CD4-positive, alpha-beta T cell treated with Interleukin-4 for 4 hours (primary cell): ENCODE data around the gene SDF2.
A peak's percentile ranks its signal among the peaks of the same experiment; 100 is the strongest.

ENCODE experiments used
- DNase-seq: peaks from one replicate; pipeline ENCODE4 v3.0.0-alpha.2; 2020

Gene SDF2

DNA sequence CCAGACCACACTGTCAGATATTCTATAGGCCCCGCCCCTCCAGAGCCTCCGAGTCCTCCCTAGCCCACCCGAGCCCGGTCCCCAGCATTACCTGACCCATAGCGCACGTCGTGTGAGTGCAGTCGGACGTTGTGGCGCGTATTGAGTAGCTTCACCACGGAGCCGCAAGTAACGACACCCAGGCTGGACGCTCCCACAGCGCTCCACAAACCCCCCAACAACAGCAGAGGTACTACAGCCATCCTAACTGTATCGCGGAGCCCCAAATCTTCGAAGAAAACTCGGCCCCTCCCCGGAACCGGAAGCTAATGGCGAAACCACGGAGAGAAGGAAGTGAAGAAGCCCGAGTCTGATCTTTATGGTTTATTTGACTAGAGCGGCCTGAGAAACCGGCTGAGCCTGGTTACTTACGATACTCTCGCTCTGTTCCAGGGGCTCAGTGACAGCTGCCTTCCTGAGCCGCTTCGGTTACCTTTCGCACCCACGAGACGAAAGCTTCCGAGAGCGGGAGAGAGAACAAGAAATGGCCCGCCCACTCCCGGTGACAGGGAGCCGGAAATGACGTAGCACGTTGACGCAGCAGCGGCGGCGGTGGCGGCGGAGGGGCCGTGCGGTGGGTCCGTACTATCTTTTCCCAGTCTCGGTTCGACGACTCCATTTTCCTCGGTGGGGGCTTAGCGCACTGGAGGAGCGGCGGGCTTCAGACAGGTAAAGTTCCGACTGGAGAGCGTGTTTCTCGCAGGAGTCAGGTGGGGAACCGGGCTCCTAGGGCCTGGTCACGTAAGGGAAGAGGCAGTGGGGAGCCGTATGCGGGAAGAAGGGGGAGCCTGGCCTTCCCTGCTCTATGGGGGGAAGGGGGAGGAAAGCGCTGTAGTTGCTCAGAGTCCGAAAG, at the start of gene SDF2, which contains the start of gene SUPT6H:
Gene SDF2, minus strand, starts transcription at position 272 of the 892 bp plus-strand sequence. Its CDS starts 30 bp downstream, at position 242.
Gene SUPT6H, plus strand, starts transcription at position 571 of the 892 bp plus-strand sequence. CDS start 11,197 bp downstream, outside the sequence.
- DNase-seq: peak; percentile 89

DNA sequence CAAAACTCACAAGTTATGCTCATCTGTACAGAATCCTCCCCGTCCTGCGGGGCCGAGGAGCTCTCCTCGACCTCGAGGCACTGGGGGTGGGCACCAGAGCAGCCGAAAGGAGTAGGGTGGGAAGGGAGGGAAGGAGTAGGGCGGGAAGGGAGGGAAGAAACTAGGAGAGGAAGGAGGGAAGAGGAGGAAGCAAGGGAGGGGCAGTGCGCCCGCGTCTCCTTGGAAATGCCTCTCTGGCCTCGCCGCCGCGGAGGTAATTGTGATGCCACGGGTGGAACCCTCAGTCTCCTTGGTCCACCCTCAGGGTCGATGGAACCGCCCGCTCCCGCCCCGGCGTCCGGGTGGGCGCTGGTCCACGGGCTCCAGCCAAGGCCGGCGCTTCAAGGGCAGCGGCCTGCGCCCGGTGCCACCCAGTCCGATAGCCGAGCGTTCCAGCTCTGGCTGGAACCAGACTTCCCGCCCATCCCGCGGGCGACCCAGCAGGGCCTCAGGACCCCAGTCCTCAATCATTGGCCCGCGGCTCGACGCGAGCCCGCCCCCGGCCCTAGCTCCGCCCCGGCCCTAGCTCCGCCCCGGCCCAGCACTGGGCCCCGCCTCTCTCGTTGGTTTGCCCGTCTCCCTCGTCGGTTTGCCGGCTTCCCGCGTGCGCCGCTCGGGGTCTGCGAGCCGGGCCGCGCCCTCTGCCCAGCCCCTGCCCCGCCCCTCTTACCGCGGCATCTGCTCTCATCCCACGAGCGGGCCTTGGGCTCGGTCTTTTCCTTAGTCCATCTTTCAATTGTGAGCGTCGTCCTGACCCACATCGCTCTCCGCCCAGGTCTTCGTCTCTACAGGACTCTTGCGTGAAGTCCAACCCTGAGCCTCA, 49.4 kb upstream of the SDF2 start:
- DNase-seq: peak; percentile 86

DNA sequence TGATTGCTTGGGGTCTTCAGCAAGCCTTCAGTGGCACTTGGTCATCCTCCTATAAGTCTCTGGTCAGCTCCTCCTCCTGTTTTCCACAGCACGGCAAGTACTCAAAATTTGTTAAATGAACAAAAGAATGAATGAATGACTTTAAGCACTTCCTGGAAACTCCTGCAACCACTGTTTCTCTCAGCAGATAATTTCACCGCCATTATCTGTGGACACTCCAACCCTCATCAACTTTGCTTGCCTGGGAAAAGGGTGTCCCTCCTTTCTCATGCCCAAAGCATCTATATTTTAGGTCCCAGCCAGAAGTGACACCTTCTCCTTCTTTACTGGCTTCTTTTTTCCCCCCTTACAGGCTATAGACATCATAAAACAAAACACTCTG, 45.6 kb upstream of the SDF2 start:
- no peak for DNase-seq

DNA sequence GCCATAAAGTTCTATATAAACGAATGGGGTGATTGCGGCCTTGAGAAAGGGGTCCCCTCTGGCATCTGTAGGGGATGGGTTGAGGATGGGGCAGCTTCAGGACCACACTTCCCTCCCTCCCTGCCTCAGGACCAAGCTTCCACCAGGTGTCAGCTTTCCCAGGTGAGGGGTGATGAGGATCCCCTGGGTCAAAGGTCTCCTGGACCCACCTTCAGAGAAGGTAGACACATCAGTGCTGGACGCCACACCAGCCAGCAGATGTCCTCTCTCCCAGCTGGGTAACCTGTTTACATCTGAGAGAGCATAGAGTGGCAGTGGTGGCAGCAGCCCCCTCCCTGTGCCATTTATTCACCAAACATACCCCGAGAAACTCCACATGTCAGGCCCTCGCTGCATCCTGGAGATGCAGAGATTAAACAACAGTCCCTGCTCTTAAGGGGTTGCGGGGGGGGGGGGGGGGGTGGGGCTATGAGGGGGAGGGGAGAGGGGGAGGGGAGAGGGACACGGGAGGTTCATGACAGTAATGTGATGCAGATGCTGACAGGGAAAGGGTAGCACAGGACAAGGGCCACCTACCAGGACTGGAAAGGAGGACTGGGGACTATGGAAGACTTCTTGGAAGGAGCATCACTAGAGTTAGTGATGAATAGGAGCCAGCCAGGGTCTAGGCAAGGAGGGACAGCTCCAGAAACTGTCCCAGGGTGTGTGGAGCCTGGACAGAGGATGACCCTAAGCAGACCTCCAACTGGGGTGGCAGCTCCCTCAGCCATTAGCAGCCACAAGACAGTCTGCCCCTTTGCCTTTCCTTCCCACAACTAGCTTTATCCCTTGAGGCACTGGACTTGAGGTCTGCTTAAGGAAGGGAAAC, 45.0 kb upstream of the SDF2 start:
- DNase-seq: no peak

DNA sequence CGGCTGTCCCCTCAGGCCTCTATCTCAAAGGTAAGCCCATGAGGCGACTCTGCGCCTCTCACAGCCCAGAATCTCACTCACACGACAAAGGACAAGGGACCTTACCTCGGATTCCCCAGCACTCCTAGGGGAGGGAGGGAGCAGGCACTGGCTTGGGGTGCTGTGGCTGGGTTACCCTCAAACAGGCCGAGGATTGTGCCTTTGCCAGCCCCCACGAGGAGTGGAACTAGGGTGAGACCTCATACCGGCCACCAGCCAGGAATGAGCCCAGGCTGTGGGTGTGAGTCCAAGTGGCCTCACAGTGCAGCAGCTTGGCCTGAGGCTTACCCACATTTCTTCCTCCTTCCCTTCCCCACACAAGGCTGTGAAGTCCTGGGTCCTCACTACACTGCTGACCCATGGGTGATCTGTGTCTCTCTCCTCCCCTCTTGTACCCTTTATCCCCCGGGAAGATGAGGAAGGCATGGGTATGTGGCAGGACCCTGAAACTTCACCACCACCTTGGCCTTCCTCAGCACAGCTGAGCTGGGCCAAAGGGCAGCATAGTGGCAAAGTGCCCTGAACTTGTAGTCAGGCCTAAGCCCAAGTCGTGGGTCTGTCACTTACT, 44.1 kb upstream of the SDF2 start:
- DNase-seq: no peak

DNA sequence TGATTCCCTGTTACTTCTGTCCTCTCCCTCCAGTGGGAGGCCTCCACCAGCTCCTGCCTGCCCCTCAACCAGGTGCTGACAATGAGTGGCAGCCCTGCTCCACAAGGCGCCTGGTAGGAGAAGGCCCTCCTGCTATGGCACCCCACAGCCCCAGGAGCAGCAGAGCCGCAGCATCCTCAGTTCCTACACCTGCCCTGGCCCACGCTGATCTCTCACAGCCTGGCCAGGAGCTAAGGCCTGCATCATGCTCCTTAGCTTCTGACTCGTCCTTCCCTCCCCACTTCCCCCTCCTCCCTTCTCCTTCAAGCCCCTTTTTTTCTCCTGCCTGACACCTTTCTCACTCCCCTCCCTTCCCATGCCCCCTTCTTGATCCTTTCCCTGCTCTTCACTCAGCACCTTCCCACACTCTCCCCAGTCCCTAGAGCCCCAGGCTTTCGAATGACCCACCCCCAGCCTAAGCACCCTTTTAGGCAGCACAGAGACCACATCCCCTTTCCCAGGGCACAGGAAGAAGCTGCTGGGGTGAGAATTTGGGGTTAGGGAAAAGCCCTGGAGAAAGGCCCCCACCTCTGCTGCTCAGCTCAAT, 43.5 kb upstream of the SDF2 start:
- DNase-seq: no peak

DNA sequence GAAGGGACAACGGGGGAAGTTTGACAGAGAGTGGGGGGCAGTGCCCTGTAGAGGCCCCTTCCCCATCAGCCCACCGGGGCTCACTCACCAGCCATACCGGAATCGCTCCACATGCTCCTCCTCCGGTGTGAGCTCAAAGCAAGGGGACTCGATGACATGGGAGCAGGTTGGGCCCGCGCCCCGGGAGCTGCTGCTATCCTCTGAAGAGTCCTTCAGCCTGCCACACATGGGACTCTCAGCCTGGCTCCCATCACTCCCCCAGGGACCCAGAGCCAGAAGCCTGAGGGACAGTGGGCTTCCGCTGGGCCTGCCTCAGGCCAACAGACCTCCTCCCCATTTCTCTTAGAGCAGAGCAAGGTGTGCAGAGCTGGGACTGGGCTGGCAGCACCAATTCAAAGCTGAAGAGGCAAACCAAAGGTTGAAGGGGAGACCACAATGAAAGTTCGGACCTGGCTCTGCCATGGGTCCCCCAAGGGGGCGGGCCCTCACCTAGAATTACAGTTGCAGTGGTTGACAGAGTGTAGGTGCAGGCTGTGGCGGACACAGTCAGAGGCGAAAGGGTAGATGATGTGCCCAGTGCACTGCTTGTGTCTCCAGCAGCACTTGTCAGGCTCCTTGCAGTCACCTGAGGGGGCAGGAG, 42.6 kb upstream of the SDF2 start:
- no peak for DNase-seq

DNA sequence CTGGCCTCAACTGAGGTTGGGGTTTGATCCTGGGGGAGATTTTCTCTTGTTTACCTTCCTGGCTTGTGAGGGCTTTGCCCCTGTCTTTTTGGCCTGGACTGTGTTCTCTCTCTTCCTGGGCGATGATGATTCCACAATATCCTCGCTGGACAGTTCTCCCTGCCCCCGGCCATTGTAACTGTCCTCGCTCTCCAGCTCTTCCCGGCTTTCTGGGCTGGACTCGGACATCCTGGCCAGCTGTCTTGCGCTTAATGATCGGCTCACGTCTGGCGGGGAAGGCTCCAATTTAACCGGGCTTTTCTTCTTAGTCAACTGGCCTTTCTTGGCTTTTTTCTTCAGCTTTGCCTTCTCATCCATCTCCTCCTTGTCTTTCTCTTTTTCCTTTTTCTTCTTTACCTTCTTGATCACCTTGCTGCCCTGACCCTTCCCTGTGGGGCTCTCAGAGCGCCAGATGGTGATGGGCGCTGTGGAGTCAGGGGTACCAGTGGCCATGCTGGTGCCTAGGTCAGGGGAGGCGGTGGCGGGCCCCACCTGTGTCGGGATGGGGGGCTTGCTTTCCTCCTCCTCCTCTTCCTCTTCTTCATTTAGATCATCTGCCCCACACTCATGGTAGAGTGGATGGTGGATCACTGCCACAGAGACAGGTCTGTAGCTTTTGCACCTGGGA, 42.0 kb upstream of the SDF2 start:
- no peak for DNase-seq

GRCh38 chr17:28702752-28703150, 41.0 kb upstream of the SDF2 start:
- DNase-seq: no peak

GRCh38 chr17:28702026-28702751, 40.5 kb upstream of the SDF2 start:
- no peak for DNase-seq

DNA sequence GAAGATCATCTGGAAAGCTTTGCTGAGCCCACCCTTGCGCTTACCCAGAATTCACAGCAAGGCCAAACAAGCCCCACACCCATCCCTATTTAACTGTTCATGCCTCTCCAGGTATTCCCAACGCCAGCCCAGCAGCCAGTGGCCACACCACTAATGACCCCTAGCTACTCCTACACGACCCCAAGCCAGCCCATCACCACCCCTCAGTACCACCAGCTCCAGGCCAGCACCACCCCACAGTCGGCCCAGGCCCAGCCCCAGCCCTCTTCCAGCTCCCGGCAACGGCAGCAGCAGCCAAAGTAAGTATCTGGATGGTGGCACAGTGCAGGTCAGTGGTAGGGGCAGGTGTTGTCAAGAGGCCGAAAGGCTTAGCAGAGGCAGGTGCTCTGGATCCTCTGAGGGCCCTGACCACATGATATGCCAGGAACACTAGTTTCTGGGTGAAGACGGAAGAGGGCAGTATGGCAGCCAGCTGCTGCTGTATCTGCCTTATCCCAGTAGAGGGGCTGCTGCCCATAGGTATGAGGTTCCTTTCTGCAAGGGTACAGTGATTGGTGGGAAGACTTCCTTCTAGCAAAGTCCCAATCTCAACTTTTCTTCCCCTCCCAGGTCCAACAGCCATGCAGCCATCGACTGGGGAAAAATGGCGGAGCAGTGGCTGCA, 39.3 kb upstream of the SDF2 start:
- no peak for DNase-seq

DNA sequence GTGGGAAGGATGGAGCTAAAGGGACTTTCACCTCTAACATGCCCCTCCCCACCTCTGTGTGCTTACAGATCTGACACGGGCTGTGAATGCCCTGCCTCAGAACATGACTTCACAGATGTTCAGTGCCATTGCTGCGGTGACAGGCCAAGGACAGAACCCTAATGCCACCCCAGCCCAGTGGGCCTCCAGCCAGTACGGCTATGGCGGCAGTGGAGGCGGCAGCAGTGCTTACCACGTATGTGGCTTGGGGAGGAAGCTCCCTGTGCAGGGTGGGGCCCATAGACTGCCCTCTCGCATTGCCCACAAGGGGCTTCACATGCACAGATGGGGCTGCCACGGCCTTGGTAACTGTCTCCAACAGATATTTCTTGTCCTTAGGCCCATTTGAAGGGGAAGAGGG, 38.6 kb upstream of the SDF2 start:
- no peak for DNase-seq

DNA sequence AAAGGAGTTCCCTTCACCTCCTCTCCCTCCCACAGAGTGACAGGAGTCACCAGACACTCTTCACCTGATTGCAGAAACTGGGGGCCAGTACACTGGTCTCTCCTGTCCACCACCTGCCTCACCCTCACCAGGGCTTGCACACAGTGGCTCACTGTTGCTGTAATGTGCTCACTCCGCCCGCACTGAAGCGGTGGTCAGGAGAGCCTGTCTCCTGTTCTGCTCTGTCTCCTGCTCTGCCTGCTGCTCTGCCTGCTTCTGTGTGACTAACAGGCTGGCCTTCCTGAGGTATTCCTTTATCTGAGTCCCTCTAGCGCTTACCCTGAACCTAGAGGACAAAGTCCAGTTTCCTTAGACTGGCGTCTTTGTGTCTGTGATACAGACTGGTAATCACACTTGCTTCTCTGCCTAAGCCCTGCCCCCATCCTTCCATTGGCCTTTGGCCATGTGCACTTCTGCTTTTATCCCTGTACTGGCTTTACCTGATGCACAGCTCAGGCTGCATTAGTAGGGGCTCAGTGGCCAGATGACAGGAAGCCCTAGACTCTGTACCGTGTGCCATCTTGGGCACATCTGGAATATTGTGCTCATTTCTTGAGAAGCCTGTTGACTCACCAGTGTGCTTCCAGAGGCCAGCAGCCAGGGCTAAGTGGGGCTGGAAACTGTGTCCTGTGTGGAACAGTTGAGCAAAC, 36.7 kb upstream of the SDF2 start:
- no peak for DNase-seq

GRCh38 chr17:28693869-28694268, 32.2 kb upstream of the SDF2 start:
- no peak for DNase-seq

DNA sequence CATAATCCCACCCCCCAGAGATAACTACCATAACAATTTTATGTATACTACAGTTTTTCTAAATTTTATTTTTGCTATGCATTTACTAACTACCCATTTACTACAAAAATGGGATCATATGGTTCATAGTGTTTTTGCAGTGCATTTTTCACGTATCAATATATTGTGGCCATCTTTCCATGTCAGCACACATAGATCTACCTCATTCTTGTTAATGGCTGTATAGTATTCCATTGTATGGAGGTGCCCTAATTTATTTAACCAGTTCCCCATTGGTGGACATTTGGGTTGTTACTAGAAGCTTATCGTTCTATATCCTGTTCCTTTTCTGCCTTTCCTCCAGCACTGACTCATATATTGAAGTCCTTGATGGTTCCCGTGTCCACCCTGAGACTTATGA, 27.3 kb upstream of the SDF2 start:
- no peak for DNase-seq

- DNase-seq: no peak
Measured at GRCh38 chr17:28688481-28688880, 26.8 kb upstream of the SDF2 start.

DNA sequence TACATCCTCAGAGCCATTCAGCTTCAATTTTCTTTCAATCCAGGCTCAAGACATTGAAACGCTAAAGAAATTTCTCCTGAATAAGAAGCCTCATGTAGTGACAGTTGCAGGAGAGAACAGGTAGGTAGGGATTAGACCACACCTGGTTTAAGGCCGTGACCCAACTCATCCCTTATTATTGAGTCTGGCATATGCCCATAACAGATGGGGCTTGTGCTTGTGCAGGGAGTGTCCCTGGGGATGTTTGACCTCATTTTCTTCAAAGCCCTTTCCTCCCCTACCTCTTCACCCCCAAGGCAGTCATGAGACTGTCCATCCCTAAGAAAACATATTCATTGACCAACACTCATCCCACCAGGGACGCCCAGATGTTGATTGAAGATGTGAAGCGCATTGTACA, 24.6 kb upstream of the SDF2 start:
- no peak for DNase-seq

GRCh38 chr17:28685366-28685765, 23.7 kb upstream of the SDF2 start:
- DNase-seq: no peak

DNA sequence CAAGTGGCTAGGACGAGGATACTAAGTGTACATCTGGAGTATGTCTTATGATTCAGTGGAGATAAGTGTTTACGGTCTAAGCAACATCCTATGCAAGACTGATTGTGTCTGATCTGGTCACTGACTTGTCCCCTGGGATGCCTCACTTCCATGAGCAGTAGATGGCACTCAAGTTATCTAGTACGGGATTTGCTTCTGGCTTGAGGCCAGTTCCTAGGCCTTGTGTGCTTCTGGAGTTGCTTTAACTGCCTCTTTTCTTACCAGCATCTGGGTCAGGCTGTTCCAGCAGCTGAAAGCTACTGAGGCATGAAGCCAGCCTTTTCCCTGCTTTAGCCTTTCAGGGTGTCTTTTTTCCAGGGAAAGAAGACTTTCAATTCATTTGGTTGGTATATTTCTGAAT, 23.3 kb upstream of the SDF2 start:
- DNase-seq: no peak
